ENCODE measurements around the gene HS3ST4. TPM values are rescaled to one million over a fixed set of nuclear protein-coding genes. Genes with fewer than 3 reads are reported as not detected.

The HS3ST4 gene
- total and polyA plus RNA-seq, 2 of the 8 experiments (the other 6 are each of a cell fraction or from before 2014, with no cell fraction given), result 1.9 to 3.3 TPM

- Histone ChIP-seq H2AFZ (ENCODE audit: low read length) (no peak overlapping the region), H2BK5ac (ENCODE audit: low read depth, low read length) (no peak overlapping the region), H4K8ac (ENCODE audit: extremely low read depth, insufficient read depth, low read length) (no peak overlapping the region), H2BK12ac (ENCODE audit: low read depth, low read length) (no peak overlapping the region), H3K27ac (ENCODE audit: low read depth, low read length) (no peak overlapping the region), H4K5ac (ENCODE audit: insufficient read length, low read depth, low read length) (no peak overlapping the region), H4K91ac (replicated peaks; ENCODE audit: insufficient read length, low read length) (no peak overlapping the region), H2AK5ac (ENCODE audit: low read depth, low read length) (no peak overlapping the region), H3K4me1 (replicated peaks in 1 of 4; ENCODE audit: control insufficient read depth in 3 of 4, insufficient read depth in 4 of 4, low read length in 3 of 4) (no peaks in the 10 kb centered on the region), H2BK20ac (ENCODE audit: low read length) (no peak overlapping the region), H3K79me2 (ENCODE audit: control insufficient read depth in 1 of 2, insufficient read depth in 2 of 2, low read length in 2 of 2) (no peaks in the 10 kb centered on the region), H3K9ac (replicated peaks in 1 of 4; ENCODE audit: extremely low read depth in 1 of 4, low read depth in 3 of 4, low read length in 3 of 4) (no peak overlapping the region), H3K18ac (ENCODE audit: extremely low read depth, low read length) (no peak overlapping the region), H3K14ac (ENCODE audit: insufficient read length) (no peak overlapping the region), H3K56ac (replicated peaks; ENCODE audit: insufficient read length, low read depth, low read length) (no peak overlapping the region), H3K4me3 (ENCODE audit: extremely low read depth in 1 of 4, insufficient read depth in 2 of 4, low read depth in 3 of 4, low read length in 4 of 4) (no peak overlapping the region), H3K79me1 (ENCODE audit: low read depth, low read length) (no peaks in the 10 kb centered on the region), H3K4ac (replicated peaks; ENCODE audit: insufficient read length, low read depth, low read length) (no peak overlapping the region), H3K23me2 (ENCODE audit: low read depth, low read length) (no peaks in the 10 kb centered on the region), H2BK15ac (ENCODE audit: low read length) (no peak overlapping the region), H3K27me3 (replicated peaks in 1 of 4; ENCODE audit: control insufficient read depth in 3 of 4, extremely low read depth in 1 of 4, insufficient read depth in 3 of 4, low read length in 3 of 4) (no peaks in the 10 kb centered on the region), H3K23ac (ENCODE audit: insufficient read length) (no peak overlapping the region), H3K9me3 (ENCODE audit: insufficient read depth in 2 of 2, low read depth in 1 of 2, low read length in 1 of 2) (peaks cover 6 to 11% of the 10 kb centered on the region in 2 experiments; a peak in 3 of 4 replicates), H4K20me1 (replicated peaks in 1 of 2; ENCODE audit: control insufficient read depth in 1 of 2, insufficient read depth in 2 of 2, low read length in 2 of 2) (no peaks in the 10 kb centered on the region), H3K36me3 (ENCODE audit: control insufficient read depth in 2 of 4, insufficient read depth in 4 of 4, low read length in 3 of 4) (0 out of 8 replicates have a peak, but pooled peaks cover 0 to 4% (median 0%) of the 10 kb centered on the region in 4 experiments), H2BK120ac (replicated peaks; ENCODE audit: low read depth, low read length) (no peak overlapping the region), H3K4me2 (ENCODE audit: insufficient read depth in 1 of 2, low read depth in 2 of 2, low read length in 2 of 2) (no peak overlapping the region)
- FAIRE-seq, result no peak
- ChIA-PET CTCF (ENCODE audit: partially characterized antibody) (interaction anchor here (1.7 kb wide), 1 partner anchor 403 kb away, joined by 3 read pairs; no protein-coding TSS in a partner anchor), POLR2A (ENCODE audit: partially characterized antibody) (no interaction called here)
- 87% methylated on average over 1 of the region's 1 CpG; no CpG with 5 or more reads in 1 of the 2 experiments for WGBS, 2 experiments (ENCODE audit: extremely low coverage in 1 of 2, insufficient coverage in 1 of 2, insufficient read length in 1 of 2, insufficient replicate concordance in 2 of 2, low coverage in 1 of 2, low lambda C conversion rate in 2 of 2, missing lambda C conversion rate in 1 of 2)
- no peak for DNase-seq (ENCODE audit: low read depth in 1 of 2, low spot score in 2 of 2)
- no peak for TF ChIP-seq CREB1 (IDR thresholded peaks at IDR 0.05)
- no peak for TF ChIP-seq SP4 (IDR thresholded peaks at IDR 0.05; ENCODE audit: low read length)
- TF ChIP-seq, protein P1, sequence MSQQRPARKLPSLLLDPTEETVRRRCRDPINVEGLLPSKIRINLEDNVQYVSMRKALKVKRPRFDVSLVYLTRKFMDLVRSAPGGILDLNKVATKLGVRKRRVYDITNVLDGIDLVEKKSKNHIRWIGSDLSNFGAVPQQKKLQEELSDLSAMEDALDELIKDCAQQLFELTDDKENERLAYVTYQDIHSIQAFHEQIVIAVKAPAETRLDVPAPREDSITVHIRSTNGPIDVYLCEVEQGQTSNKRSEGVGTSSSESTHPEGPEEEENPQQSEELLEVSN (IDR thresholded peaks at IDR 0.05), result no peak
- TF ChIP-seq POLR2A (IDR thresholded peaks at IDR 0.05; ENCODE audit: control extremely low read depth in 1 of 2, low read depth in 2 of 2, low read length in 2 of 2), result no peak
- no peak for TF ChIP-seq USF2 (IDR thresholded peaks at IDR 0.05; ENCODE audit: low read length)
- no peak for TF ChIP-seq SIRT6 (IDR thresholded peaks at IDR 0.05; ENCODE audit: low read length)
Measured at GRCh38 chr16:25798065-25798464, 106.3 kb downstream of the HS3ST4 start.
